KMS-11 (cell line): Measurements from ENCODE around the gene CCDC158.

ENCODE experiments used
- H2AFZ ChIP-seq: fragments of 200-600 bp; sonication (generic); 2 replicates; pipeline ENCODE4 v1.6.1; 2016; ENCODE audit warnings: antibody characterized with exemption, mixed run types, low read depth
- H3K27ac ChIP-seq: fragments of 200-600 bp; sonication (generic); 2 replicates; pipeline ENCODE4 v1.6.1; 2016; ENCODE audit warnings: mild to moderate bottlenecking, mixed run types
- H3K27me3 ChIP-seq: fragments of 200-600 bp; sonication (generic); 2 replicates; pipeline ENCODE4 v1.6.1; 2017; ENCODE audit warnings: mild to moderate bottlenecking, low read depth, mixed run types, moderate library complexity; ENCODE audit not compliant: insufficient read depth
- H3K36me3 ChIP-seq: fragments of 200-600 bp; sonication (generic); 2 replicates; pipeline ENCODE4 v1.6.1; 2017; ENCODE audit warnings: mild to moderate bottlenecking, mixed run types; ENCODE audit not compliant: insufficient read depth
- H3K4me1 ChIP-seq: fragments of 200-600 bp; sonication (generic); 2 replicates; pipeline ENCODE4 v1.6.1; 2016; ENCODE audit warnings: mild to moderate bottlenecking, low read depth, mixed run types; ENCODE audit not compliant: poor library complexity, severe bottlenecking
- H3K4me2 ChIP-seq: fragments of 200-600 bp; sonication (generic); 2 replicates; pipeline ENCODE4 v1.7.0; 2016; ENCODE audit warnings: mild to moderate bottlenecking, mixed run types
- H3K4me3 ChIP-seq: fragments of 200-600 bp; sonication (generic); IDR thresholded peaks from 2 replicates; pipeline ENCODE4 v1.6.1; 2017; ENCODE audit warnings: low read depth, low read length, mixed read lengths; ENCODE audit not compliant: insufficient read depth
- H3K79me2 ChIP-seq: fragments of 200-600 bp; sonication (generic); 2 replicates; pipeline ENCODE4 v1.6.1; 2016; ENCODE audit warnings: low read depth, mixed run types; ENCODE audit not compliant: insufficient read depth
- H3K9ac ChIP-seq: fragments of 200-600 bp; sonication (generic); 2 replicates; pipeline ENCODE4 v1.6.1; 2016; ENCODE audit warnings: mild to moderate bottlenecking, mixed run types
- H4K20me1 ChIP-seq: fragments of 200-600 bp; sonication (generic); 2 replicates; pipeline ENCODE4 v1.6.1; 2016; ENCODE audit warnings: mild to moderate bottlenecking, mixed run types; ENCODE audit not compliant: insufficient read depth
- TF ChIP-seq, protein P1 (sequence below): fragments of 200-600 bp; sonication (generic); conservative IDR thresholded peaks from 2 replicates; pipeline ENCODE4 v1.6.1; 2017; ENCODE audit warnings: low read depth, mild to moderate bottlenecking, antibody characterized with exemption, low read length, moderate library complexity, mixed read lengths

Gene CCDC158

DNA sequence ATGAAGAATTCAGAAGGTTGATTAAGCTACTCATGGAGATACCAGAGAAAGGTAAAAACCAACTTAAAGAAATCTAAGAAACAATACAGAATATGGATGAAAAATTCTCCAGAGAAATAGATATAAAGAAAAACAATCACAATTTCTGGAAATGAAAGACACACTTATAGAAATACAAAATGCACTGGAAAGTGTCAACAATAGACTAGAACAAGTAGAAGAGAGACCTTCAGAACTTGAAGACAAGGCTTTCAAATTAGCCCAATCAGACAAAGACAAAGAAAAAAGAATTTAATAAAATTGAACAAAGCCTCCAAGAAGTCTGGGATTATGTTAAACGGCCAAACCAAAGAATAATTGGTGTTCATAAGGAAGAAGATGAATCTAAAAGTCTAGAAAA is 104.8 kb downstream of the CCDC158 start:
- Histone ChIP-seq H3K4me2 (no peak overlapping the region), H3K4me1 (peaks cover 19% of the 10 kb centered on the region), H3K4me3 (no peak overlapping the region), H3K9ac (no peak overlapping the region), H3K79me2 (no peaks in the 10 kb centered on the region), H2AFZ (no peak overlapping the region), H4K20me1 (no peaks in the 10 kb centered on the region), H3K36me3 (no peaks in the 10 kb centered on the region), H3K27me3 (no peaks in the 10 kb centered on the region), H3K27ac (no peak overlapping the region)
- TF ChIP-seq, protein P1, sequence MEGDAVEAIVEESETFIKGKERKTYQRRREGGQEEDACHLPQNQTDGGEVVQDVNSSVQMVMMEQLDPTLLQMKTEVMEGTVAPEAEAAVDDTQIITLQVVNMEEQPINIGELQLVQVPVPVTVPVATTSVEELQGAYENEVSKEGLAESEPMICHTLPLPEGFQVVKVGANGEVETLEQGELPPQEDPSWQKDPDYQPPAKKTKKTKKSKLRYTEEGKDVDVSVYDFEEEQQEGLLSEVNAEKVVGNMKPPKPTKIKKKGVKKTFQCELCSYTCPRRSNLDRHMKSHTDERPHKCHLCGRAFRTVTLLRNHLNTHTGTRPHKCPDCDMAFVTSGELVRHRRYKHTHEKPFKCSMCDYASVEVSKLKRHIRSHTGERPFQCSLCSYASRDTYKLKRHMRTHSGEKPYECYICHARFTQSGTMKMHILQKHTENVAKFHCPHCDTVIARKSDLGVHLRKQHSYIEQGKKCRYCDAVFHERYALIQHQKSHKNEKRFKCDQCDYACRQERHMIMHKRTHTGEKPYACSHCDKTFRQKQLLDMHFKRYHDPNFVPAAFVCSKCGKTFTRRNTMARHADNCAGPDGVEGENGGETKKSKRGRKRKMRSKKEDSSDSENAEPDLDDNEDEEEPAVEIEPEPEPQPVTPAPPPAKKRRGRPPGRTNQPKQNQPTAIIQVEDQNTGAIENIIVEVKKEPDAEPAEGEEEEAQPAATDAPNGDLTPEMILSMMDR: no peak

DNA sequence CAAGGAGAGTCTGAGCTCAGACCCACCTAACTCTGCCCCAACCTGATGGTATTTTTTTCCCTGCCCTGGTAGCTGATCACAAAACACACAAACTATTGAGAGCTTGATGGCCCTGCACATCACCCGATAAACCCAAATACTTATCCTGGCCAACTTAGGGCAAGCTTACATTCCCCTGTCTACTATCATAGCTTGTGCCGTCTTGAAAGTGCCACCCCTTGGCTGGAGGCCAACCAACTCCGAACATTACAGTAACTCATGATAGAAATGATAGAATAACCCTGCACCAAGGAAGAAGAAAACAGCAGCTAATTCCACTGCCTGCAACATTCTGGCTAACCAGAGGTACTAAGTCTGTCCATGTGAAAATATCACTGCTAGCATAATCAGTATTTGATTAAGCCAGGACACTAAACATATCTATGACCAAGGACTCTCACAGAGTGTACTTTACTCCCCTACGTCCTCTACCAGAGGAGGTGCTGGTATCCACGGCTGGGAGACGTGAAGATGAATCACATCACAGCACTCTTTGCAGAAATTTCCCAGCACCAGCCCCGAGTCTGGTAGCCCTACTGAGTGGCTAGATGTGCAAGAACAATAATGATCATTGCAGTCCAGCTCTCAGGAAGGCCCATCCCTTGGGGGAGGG is 105.5 kb downstream of the CCDC158 start:
- Histone ChIP-seq H3K27me3 (no peaks in the 10 kb centered on the region), H4K20me1 (0 out of 2 replicates have a peak, but pooled peaks cover 2% of the 10 kb centered on the region), H3K9ac (no peak overlapping the region), H3K4me1 (peaks cover 26% of the 10 kb centered on the region), H3K79me2 (peaks cover 5% of the 10 kb centered on the region; the same call in 1 of the 2 replicates), H3K27ac (no peak overlapping the region), H3K4me2 (no peak overlapping the region), H3K36me3 (peaks cover 2% of the 10 kb centered on the region; the same call in 1 of the 2 replicates), H2AFZ (no peak overlapping the region), H3K4me3 (no peak overlapping the region)
- TF ChIP-seq, protein P1: no peak

DNA sequence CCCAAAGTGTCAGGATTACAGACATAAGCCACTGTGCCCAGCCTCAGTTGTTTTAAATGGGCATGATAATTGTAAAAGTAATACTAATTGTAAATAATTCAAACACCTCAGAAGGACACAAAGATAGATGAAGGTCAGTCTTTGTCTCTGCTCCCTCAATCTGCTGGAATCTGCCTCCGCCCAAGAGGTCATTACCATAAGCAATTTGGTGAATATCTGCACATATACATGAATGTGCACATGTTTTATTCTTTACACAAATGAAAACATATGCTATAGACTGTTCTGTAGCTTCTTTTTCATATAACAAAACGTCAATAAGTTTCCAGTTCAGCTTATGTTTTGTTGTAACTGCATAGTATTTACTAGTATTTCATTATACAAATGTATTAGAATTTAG is 107.4 kb downstream of the CCDC158 start:
- H3K79me2 ChIP-seq: peaks cover 23% of the 10 kb centered on the region
- H3K4me2 ChIP-seq: no peak overlapping the region
- H2AFZ ChIP-seq: no peak overlapping the region
- peaks cover 45% of the 10 kb centered on the region for H3K4me1 ChIP-seq
- H3K27me3 ChIP-seq: no peaks in the 10 kb centered on the region
- H3K4me3 ChIP-seq: no peak overlapping the region
- H3K27ac ChIP-seq: no peak overlapping the region
- H3K9ac ChIP-seq: no peak overlapping the region
- H4K20me1 ChIP-seq: 0 out of 2 replicates have a peak, but pooled peaks cover 5% of the 10 kb centered on the region
- TF ChIP-seq, protein P1: no peak
- peaks cover 19% of the 10 kb centered on the region; the same call in 1 of the 2 replicates for H3K36me3 ChIP-seq

DNA sequence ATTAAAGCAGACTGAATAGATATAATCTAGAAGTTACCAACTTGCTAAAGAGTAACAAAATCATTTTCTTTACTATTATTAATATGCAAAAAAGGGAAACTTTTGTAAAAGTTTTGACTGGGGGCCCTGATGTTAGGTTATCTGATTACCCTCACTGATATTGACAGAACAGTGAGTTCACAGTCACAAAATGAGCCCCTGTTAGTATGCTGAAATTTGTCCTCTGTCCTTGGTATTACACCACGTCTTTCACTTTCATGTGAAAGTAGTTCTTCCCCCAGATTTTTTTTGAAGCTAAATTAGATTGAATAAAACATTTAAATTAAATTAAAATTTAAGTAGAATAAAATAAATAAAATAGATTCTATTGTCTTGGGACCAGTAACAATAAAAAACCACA is 108.5 kb downstream of the CCDC158 start:
- peaks cover 34% of the 10 kb centered on the region for H3K79me2 ChIP-seq
- H3K4me3 ChIP-seq: no peak overlapping the region
- peak overlapping the region; percentile 75 for H3K4me2 ChIP-seq
- H4K20me1 ChIP-seq: 0 out of 2 replicates have a peak, but pooled peaks cover 5% of the 10 kb centered on the region
- peaks cover 50% of the 10 kb centered on the region for H3K4me1 ChIP-seq
- TF ChIP-seq, protein P1: no peak
- H3K36me3 ChIP-seq: peaks cover 19% of the 10 kb centered on the region; the same call in 1 of the 2 replicates
- H2AFZ ChIP-seq: no peak overlapping the region
- peak overlapping the region; percentile 30; the same call in 1 of the 2 replicates for H3K27ac ChIP-seq
- no peak overlapping the region for H3K9ac ChIP-seq
- no peaks in the 10 kb centered on the region for H3K27me3 ChIP-seq
